Measurements from ENCODE around the gene ZCCHC2.

ZCCHC2 gene

DNA sequence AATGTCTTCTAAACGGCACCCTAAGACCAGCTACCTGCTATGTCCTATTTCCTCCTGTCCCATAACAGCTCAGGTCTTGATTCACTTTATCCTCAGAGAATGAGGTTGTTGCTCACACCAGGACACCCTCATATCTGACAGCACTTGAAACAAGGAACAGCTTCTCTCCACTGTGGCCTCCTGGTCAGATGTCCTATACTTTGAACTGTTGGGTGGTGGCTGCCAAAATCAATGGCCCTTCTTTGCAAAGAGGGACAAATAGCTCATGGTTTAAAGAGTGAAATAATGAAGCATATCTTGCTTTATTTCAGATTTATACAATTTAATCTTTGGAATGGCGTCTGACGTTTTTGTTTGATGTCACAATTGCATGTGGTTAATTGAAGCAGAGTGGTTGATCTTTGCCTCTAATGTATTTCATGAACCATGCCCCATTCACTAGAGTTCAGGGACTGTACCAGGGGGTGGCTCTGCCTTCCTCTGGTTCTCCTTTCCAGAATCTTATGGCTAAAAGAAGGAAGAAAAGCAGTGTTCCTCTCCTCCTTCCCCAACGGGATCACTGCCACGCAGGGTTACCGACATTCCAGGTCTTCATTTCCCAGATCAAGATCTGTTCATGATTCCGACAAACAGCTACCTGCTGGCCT lies 24.1 kb upstream of the ZCCHC2 start:
- TF ChIP-seq EZH2phosphoT487 (conservative IDR thresholded peaks at IDR 0.05; ENCODE audit: low read length) = no peak
- TF ChIP-seq, protein P1, sequence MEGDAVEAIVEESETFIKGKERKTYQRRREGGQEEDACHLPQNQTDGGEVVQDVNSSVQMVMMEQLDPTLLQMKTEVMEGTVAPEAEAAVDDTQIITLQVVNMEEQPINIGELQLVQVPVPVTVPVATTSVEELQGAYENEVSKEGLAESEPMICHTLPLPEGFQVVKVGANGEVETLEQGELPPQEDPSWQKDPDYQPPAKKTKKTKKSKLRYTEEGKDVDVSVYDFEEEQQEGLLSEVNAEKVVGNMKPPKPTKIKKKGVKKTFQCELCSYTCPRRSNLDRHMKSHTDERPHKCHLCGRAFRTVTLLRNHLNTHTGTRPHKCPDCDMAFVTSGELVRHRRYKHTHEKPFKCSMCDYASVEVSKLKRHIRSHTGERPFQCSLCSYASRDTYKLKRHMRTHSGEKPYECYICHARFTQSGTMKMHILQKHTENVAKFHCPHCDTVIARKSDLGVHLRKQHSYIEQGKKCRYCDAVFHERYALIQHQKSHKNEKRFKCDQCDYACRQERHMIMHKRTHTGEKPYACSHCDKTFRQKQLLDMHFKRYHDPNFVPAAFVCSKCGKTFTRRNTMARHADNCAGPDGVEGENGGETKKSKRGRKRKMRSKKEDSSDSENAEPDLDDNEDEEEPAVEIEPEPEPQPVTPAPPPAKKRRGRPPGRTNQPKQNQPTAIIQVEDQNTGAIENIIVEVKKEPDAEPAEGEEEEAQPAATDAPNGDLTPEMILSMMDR (IDR thresholded peaks at IDR 0.05; ENCODE audit: insufficient read depth, low read length, poor library complexity, severe bottlenecking) = no peak
- Histone ChIP-seq H3K9ac (ENCODE audit: low read length) (no peak overlapping the region), H3F3A (ENCODE audit: insufficient read depth) (no peaks in the 10 kb centered on the region), H2AFZ (ENCODE audit: low read depth, low read length, severe bottlenecking) (no peak overlapping the region), H3K27ac (ENCODE audit: low read depth, low read length) (no peak overlapping the region), H3K79me2 (ENCODE audit: insufficient read depth, low read length) (no peaks in the 10 kb centered on the region), H4K20me1 (ENCODE audit: low read depth, low read length) (no peaks in the 10 kb centered on the region), H3K27me3 (ENCODE audit: low read length) (no peaks in the 10 kb centered on the region), H3K9me3 (ENCODE audit: insufficient read depth, low read length) (no peaks in the 10 kb centered on the region), H3K4me3 (ENCODE audit: insufficient read depth, low read length, poor library complexity, severe bottlenecking) (no peak overlapping the region), H3K9me2 (replicated peaks; ENCODE audit: insufficient read depth, low read length) (no peaks in the 10 kb centered on the region), H3K4me2 (ENCODE audit: low read depth, low read length, poor library complexity, severe bottlenecking) (no peak overlapping the region), H3K36me3 (ENCODE audit: low read length) (no peaks in the 10 kb centered on the region)

DNA sequence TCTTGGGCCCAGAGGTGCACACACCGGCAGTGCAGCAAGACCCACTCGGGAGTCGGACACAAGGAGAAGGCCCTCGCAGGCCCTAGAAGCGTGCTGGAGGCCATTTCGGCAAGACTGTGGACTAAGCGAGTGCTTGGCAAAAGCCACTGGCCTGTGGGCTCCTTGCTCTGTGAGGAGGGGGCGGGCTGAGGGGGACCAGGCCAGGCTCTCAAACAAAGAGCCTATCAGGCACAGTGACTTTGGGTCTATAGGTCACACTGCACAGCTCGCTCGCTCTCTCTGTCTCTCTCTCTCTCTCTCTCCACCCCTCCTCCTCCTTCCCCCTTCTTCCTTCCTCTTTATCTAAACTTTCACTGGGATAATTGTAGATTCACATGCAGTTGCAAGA lies 23.6 kb upstream of the ZCCHC2 start:
- H3K9me3 ChIP-seq (ENCODE audit: insufficient read depth, low read length) = no peaks in the 10 kb centered on the region
- H3K9me2 ChIP-seq (replicated peaks; ENCODE audit: insufficient read depth, low read length) = no peaks in the 10 kb centered on the region
- no peaks in the 10 kb centered on the region for H3K27me3 ChIP-seq (ENCODE audit: low read length)
- H3F3A ChIP-seq (ENCODE audit: insufficient read depth) = no peaks in the 10 kb centered on the region
- TF ChIP-seq, protein P1 (IDR thresholded peaks at IDR 0.05; ENCODE audit: insufficient read depth, low read length, poor library complexity, severe bottlenecking) = no peak
- TF ChIP-seq EZH2phosphoT487 (conservative IDR thresholded peaks at IDR 0.05; ENCODE audit: low read length) = no peak
- no peak overlapping the region for H3K4me3 ChIP-seq (ENCODE audit: insufficient read depth, low read length, poor library complexity, severe bottlenecking)
- H3K4me2 ChIP-seq (ENCODE audit: low read depth, low read length, poor library complexity, severe bottlenecking) = no peak overlapping the region
- no peak overlapping the region for H3K27ac ChIP-seq (ENCODE audit: low read depth, low read length)
- H3K79me2 ChIP-seq (ENCODE audit: insufficient read depth, low read length) = no peaks in the 10 kb centered on the region
- no peak overlapping the region for H3K9ac ChIP-seq (ENCODE audit: low read length)
- H3K36me3 ChIP-seq (ENCODE audit: low read length) = no peaks in the 10 kb centered on the region
- no peak overlapping the region for H2AFZ ChIP-seq (ENCODE audit: low read depth, low read length, severe bottlenecking)
- no peaks in the 10 kb centered on the region for H4K20me1 ChIP-seq (ENCODE audit: low read depth, low read length)

DNA sequence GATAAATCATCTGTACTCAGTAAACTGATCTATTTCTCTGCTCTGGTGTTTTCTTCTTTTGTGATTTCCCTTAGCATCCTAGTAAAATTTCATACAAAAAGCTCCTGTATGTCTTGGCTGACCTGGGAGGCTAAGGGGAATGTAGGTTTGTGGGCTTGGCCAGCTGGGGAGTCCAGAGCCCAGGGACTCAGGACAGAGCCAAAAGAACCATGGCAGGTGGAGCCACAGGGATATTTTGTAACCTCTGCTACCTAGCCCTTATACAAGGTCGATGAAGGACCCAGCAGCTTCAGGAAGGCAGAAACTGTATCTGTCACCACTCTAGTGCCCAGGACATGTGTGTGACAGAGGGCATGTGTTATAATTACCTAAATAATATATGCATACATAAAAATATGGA lies 22.7 kb upstream of the ZCCHC2 start:
- Histone ChIP-seq H3K4me3 (ENCODE audit: insufficient read depth, low read length, poor library complexity, severe bottlenecking) (no peak overlapping the region), H3K9me3 (ENCODE audit: insufficient read depth, low read length) (no peaks in the 10 kb centered on the region), H4K20me1 (ENCODE audit: low read depth, low read length) (no peaks in the 10 kb centered on the region), H3K9ac (ENCODE audit: low read length) (no peak overlapping the region), H3K36me3 (ENCODE audit: low read length) (no peaks in the 10 kb centered on the region), H2AFZ (ENCODE audit: low read depth, low read length, severe bottlenecking) (no peak overlapping the region), H3K4me2 (ENCODE audit: low read depth, low read length, poor library complexity, severe bottlenecking) (no peak overlapping the region), H3F3A (ENCODE audit: insufficient read depth) (no peaks in the 10 kb centered on the region), H3K27me3 (ENCODE audit: low read length) (no peaks in the 10 kb centered on the region), H3K79me2 (ENCODE audit: insufficient read depth, low read length) (no peaks in the 10 kb centered on the region), H3K9me2 (replicated peaks; ENCODE audit: insufficient read depth, low read length) (no peaks in the 10 kb centered on the region), H3K27ac (ENCODE audit: low read depth, low read length) (no peak overlapping the region)
- TF ChIP-seq, protein P1 (IDR thresholded peaks at IDR 0.05; ENCODE audit: insufficient read depth, low read length, poor library complexity, severe bottlenecking) = no peak
- no peak for TF ChIP-seq EZH2phosphoT487 (conservative IDR thresholded peaks at IDR 0.05; ENCODE audit: low read length)

Data from SU-DHL-6 (cell line).